Large intestine (tissue), 12 donors: ENCODE results near the gene VPS50. TPM values are rescaled to one million over a fixed set of nuclear protein-coding genes. Genes with fewer than 3 reads are reported as not detected.

Source experiments
- DNase-seq, 2 donors: peaks; one replicate each; pipeline versions ENCODE4 v3.0.0 to v3.0.0-alpha.2; 2013
- H3K27ac ChIP-seq: one replicate; pipeline ENCODE4 v1.5.1; 2013; ENCODE audit warnings: low read length
- H3K27me3 ChIP-seq: 2 replicates; pipeline ENCODE4 v1.6.1; 2013; ENCODE audit warnings: low read length; ENCODE audit not compliant: control insufficient read depth, insufficient read depth
- H3K36me3 ChIP-seq: 2 replicates; pipeline ENCODE4 v1.6.1; 2013; ENCODE audit warnings: low read length; ENCODE audit not compliant: control insufficient read depth, insufficient read depth
- H3K4me1 ChIP-seq: one replicate; pipeline ENCODE4 v1.6.1; 2013; ENCODE audit warnings: low read length; ENCODE audit not compliant: control insufficient read depth, insufficient read depth
- H3K4me3 ChIP-seq: one replicate; pipeline ENCODE4 v1.5.1; 2013; ENCODE audit warnings: low read length
- H3K9me3 ChIP-seq: one replicate; pipeline ENCODE4 v1.6.1; 2013; ENCODE audit warnings: mild to moderate bottlenecking, low read depth, low read length, moderate library complexity; ENCODE audit not compliant: control insufficient read depth
- WGBS: methylation state at CpG from one replicate; pipeline ENCODE4 v1.1.5; 2013; ENCODE audit warnings: low lambda C conversion rate; ENCODE audit not compliant: insufficient coverage; 5-methylcytosine and 5-hydroxymethylcytosine counted together
- long read RNA-seq, 11 donors: transcript quantifications; one replicate each; lab custom pipeline, GENCODE V29; 2026
- polyA plus RNA-seq: library from polyadenylated mRNA; unstranded; fragments of 120-200 nt; gene quantifications from one replicate; pipeline ENCODE4 v1.2.1, GENCODE V29; 2013

Gene VPS50
- polyA plus RNA-seq = 22.5 TPM
- long read RNA-seq, donor 1, partial matches to known transcripts = 0 of 3 reads
- long read RNA-seq, donor 1, other reads (novel, unspliced or antisense) = 0 of 3 reads
- long read RNA-seq, donor 2, partial matches to known transcripts = 0 of 2 reads
- long read RNA-seq, donor 2, other reads (novel, unspliced or antisense) = 0 of 2 reads
- long read RNA-seq, donor 3, partial matches to known transcripts = 0 of 2 reads
- long read RNA-seq, donor 3, other reads (novel, unspliced or antisense) = 0 of 2 reads
- long read RNA-seq, donor 4 = 0 reads
- long read RNA-seq, donor 5 = 0 reads
- long read RNA-seq, donor 6, partial matches to known transcripts = 0 of 1 reads
- long read RNA-seq, donor 6, other reads (novel, unspliced or antisense) = 0 of 1 reads
- long read RNA-seq, donor 7 = 0 reads
- long read RNA-seq, donor 8 = 0 reads
- long read RNA-seq, donor 9 = 0 reads
- long read RNA-seq, donor 10, partial matches to known transcripts = 0 of 2 reads
- long read RNA-seq, donor 10, other reads (novel, unspliced or antisense) = 0 of 2 reads
- long read RNA-seq, donor 11, partial matches to known transcripts = 0 of 3 reads
- long read RNA-seq, donor 11, other reads (novel, unspliced or antisense) = 0 of 3 reads

GRCh38 chr7:93231799-93232672, at the start of gene VPS50:
Gene VPS50 (plus strand): TSS chr7:93232366. CDS start chr7:93232468, 102 bp downstream.
- Histone ChIP-seq H3K27ac (peak within 1 kb of the TSS; percentile 70), H3K9me3 (no peaks in the 10 kb centered on the region), H3K4me1 (no peaks in the 10 kb centered on the region), H3K27me3 (no peaks in the 10 kb centered on the region), H3K36me3 (no peaks in the 10 kb centered on the region), H3K4me3 (peak within 1 kb of the TSS; percentile 59)
- WGBS = 0% methylated on average over 5 of the region's 40 CpGs
- DNase-seq = peak; percentile 95 to 98

GRCh38 chr7:93185303-93186027, 46.7 kb upstream of the VPS50 start:
- H3K4me1 ChIP-seq = no peaks in the 10 kb centered on the region
- no CpG with 5 or more reads among the region's 1 CpG for WGBS
- H3K9me3 ChIP-seq = no peaks in the 10 kb centered on the region
- no peak overlapping the region for H3K4me3 ChIP-seq
- no peaks in the 10 kb centered on the region for H3K27me3 ChIP-seq
- no peaks in the 10 kb centered on the region for H3K36me3 ChIP-seq
- DNase-seq = no peak
- H3K27ac ChIP-seq = no peak overlapping the region

GRCh38 chr7:93188870-93189634, 43.1 kb upstream of the VPS50 start:
- Histone ChIP-seq H3K4me3 (no peak overlapping the region), H3K27me3 (no peaks in the 10 kb centered on the region), H3K4me1 (no peaks in the 10 kb centered on the region), H3K36me3 (no peaks in the 10 kb centered on the region), H3K9me3 (no peaks in the 10 kb centered on the region), H3K27ac (no peak overlapping the region)
- 91% methylated on average over 6 of the region's 6 CpGs for WGBS
- no peak for DNase-seq

GRCh38 chr7:93194386-93194785, 37.8 kb upstream of the VPS50 start:
- no peaks in the 10 kb centered on the region for H3K36me3 ChIP-seq
- H3K27ac ChIP-seq = no peak overlapping the region
- H3K4me3 ChIP-seq = no peak overlapping the region
- DNase-seq = no peak
- no peaks in the 10 kb centered on the region for H3K27me3 ChIP-seq
- no peaks in the 10 kb centered on the region for H3K4me1 ChIP-seq
- H3K9me3 ChIP-seq = no peaks in the 10 kb centered on the region
- WGBS = no CpG with 5 or more reads among the region's 3 CpGs

GRCh38 chr7:93196336-93196735, 35.8 kb upstream of the VPS50 start:
- DNase-seq = no peak
- H3K27ac ChIP-seq = no peak overlapping the region
- no peaks in the 10 kb centered on the region for H3K9me3 ChIP-seq
- no peaks in the 10 kb centered on the region for H3K4me1 ChIP-seq
- WGBS = no CpG with 5 or more reads among the region's 2 CpGs
- H3K27me3 ChIP-seq = no peaks in the 10 kb centered on the region
- no peaks in the 10 kb centered on the region for H3K36me3 ChIP-seq
- H3K4me3 ChIP-seq = no peak overlapping the region

GRCh38 chr7:93198472-93198871, 33.7 kb upstream of the VPS50 start:
- Histone ChIP-seq H3K4me3 (no peak overlapping the region), H3K4me1 (no peaks in the 10 kb centered on the region), H3K27ac (no peak overlapping the region), H3K27me3 (no peaks in the 10 kb centered on the region), H3K9me3 (no peaks in the 10 kb centered on the region), H3K36me3 (no peaks in the 10 kb centered on the region)
- DNase-seq = no peak

GRCh38 chr7:93202594-93203250, 29.4 kb upstream of the VPS50 start:
- WGBS = 60% methylated on average over 2 of the region's 5 CpGs
- H3K9me3 ChIP-seq = no peaks in the 10 kb centered on the region
- DNase-seq = no peak
- no peaks in the 10 kb centered on the region for H3K4me1 ChIP-seq
- peak overlapping the region; percentile 4 for H3K27ac ChIP-seq
- no peaks in the 10 kb centered on the region for H3K36me3 ChIP-seq
- H3K4me3 ChIP-seq = no peak overlapping the region
- no peaks in the 10 kb centered on the region for H3K27me3 ChIP-seq

- no peak overlapping the region for H3K27ac ChIP-seq
Observed at GRCh38 chr7:93203496-93203895, 28.7 kb upstream of the VPS50 start.

GRCh38 chr7:93205046-93205445, 27.1 kb upstream of the VPS50 start:
- Histone ChIP-seq H3K9me3 (no peaks in the 10 kb centered on the region), H3K36me3 (no peaks in the 10 kb centered on the region)
- WGBS = 14% methylated on average over 1 of the region's 2 CpGs

More at GRCh38 chr7:93203496-93203895, 28.7 kb upstream of the VPS50 start:
- no peaks in the 10 kb centered on the region for H3K36me3 ChIP-seq
- H3K9me3 ChIP-seq = no peaks in the 10 kb centered on the region
- WGBS = no CpG with 5 or more reads among the region's 3 CpGs
- peak in 1 of 2 donors; percentile 55 for DNase-seq
- H3K4me1 ChIP-seq = no peaks in the 10 kb centered on the region
- H3K4me3 ChIP-seq = no peak overlapping the region
- H3K27me3 ChIP-seq = no peaks in the 10 kb centered on the region

More at GRCh38 chr7:93205046-93205445, 27.1 kb upstream of the VPS50 start:
- Histone ChIP-seq H3K4me3 (no peak overlapping the region), H3K4me1 (no peaks in the 10 kb centered on the region), H3K27ac (no peak overlapping the region), H3K27me3 (no peaks in the 10 kb centered on the region)
- DNase-seq = no peak
